ENCODE data around the gene CAMK4.

DNA sequence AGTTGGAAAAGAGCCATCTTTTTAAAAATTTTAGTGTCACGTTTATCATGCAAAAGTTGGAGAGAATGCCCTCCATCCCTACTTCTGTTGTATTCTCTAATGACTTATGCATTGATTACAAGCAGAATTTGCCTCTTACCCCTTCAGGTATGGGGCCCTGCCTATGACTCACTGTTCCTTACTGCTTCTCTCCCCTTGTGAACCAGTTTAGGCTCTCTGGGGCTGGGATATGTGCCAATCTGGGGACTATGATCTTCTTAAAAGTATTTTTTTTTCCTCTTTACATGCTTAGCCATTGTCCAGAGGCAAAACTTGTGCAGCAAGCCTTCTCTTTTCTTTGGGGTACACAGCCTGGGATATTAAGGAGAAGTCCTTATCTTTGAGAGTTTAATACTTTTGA, 37.4 kb downstream of the CAMK4 start:
- no peak for TF ChIP-seq GATA2 (IDR thresholded peaks at IDR 0.05; ENCODE audit: low read depth, low read length)
- TF ChIP-seq GATA3 (IDR thresholded peaks at IDR 0.05; ENCODE audit: low read depth, low read length): no peak
